ENCODE measurements around the gene HESX1.
A peak's percentile ranks its signal among the peaks of the same experiment; 100 is the strongest.

DNA sequence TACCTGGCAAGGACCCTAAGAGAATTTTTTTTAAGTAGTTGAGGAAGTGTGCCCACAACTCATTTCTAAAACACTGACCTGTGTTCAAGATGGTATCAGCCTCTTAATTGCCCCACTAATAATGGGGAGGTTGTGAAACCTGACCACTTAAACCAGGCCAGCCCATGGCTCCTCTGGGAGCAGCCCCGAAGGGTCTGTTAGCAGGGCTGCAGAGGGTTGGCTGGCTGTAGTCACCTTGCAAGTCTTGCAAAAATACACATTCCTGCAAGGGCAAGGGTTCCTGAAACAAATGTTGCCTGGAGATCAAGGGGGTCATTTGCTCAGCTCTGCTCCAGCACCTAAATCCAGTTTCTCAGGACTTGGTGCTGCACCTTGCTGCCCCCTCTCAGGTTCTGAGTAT, 37.9 kb downstream of the HESX1 start:
- TF ChIP-seq, protein P1, sequence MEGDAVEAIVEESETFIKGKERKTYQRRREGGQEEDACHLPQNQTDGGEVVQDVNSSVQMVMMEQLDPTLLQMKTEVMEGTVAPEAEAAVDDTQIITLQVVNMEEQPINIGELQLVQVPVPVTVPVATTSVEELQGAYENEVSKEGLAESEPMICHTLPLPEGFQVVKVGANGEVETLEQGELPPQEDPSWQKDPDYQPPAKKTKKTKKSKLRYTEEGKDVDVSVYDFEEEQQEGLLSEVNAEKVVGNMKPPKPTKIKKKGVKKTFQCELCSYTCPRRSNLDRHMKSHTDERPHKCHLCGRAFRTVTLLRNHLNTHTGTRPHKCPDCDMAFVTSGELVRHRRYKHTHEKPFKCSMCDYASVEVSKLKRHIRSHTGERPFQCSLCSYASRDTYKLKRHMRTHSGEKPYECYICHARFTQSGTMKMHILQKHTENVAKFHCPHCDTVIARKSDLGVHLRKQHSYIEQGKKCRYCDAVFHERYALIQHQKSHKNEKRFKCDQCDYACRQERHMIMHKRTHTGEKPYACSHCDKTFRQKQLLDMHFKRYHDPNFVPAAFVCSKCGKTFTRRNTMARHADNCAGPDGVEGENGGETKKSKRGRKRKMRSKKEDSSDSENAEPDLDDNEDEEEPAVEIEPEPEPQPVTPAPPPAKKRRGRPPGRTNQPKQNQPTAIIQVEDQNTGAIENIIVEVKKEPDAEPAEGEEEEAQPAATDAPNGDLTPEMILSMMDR (conservative IDR thresholded peaks at IDR 0.05; ENCODE audit: low read depth in 2 of 2): no peak
- TF ChIP-seq, protein P2, sequence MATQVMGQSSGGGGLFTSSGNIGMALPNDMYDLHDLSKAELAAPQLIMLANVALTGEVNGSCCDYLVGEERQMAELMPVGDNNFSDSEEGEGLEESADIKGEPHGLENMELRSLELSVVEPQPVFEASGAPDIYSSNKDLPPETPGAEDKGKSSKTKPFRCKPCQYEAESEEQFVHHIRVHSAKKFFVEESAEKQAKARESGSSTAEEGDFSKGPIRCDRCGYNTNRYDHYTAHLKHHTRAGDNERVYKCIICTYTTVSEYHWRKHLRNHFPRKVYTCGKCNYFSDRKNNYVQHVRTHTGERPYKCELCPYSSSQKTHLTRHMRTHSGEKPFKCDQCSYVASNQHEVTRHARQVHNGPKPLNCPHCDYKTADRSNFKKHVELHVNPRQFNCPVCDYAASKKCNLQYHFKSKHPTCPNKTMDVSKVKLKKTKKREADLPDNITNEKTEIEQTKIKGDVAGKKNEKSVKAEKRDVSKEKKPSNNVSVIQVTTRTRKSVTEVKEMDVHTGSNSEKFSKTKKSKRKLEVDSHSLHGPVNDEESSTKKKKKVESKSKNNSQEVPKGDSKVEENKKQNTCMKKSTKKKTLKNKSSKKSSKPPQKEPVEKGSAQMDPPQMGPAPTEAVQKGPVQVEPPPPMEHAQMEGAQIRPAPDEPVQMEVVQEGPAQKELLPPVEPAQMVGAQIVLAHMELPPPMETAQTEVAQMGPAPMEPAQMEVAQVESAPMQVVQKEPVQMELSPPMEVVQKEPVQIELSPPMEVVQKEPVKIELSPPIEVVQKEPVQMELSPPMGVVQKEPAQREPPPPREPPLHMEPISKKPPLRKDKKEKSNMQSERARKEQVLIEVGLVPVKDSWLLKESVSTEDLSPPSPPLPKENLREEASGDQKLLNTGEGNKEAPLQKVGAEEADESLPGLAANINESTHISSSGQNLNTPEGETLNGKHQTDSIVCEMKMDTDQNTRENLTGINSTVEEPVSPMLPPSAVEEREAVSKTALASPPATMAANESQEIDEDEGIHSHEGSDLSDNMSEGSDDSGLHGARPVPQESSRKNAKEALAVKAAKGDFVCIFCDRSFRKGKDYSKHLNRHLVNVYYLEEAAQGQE (IDR thresholded peaks at IDR 0.05; ENCODE audit: unreplicated experiment): no peak
- TF ChIP-seq ZNF331 (CRISPR knock-in tag; IDR thresholded peaks at IDR 0.05; ENCODE audit: low read depth) (no peak), EZH2 (IDR thresholded peaks at IDR 0.05; ENCODE audit: low read depth, unreplicated experiment) (no peak), JUNB (IDR thresholded peaks at IDR 0.05; ENCODE audit: unreplicated experiment) (no peak), POLR2AphosphoS5 (IDR thresholded peaks at IDR 0.05; ENCODE audit: low read depth) (0 out of 2 replicates have a peak, but pooled peaks have one; percentile 10)

All from GM23338 (cell line).